ENCODE results near the gene RADX.
"Not testable (repeated sequence)": the region's sequence is repeated elsewhere in the genome, so short reads cannot be mapped to it uniquely, and the experiment has no call there.

The RADX gene

GRCh38 chrX:106611679-106612392 lies at the start of gene RADX:
Gene RADX, plus strand, starts transcription at chrX:106611978. Its CDS starts 103 bp downstream, at chrX:106612081.
- DNase-seq = peak; percentile 83

- no peak for DNase-seq
These were observed 46.8 kb upstream of the RADX start for GRCh38 chrX:106564986-106565385.

DNA sequence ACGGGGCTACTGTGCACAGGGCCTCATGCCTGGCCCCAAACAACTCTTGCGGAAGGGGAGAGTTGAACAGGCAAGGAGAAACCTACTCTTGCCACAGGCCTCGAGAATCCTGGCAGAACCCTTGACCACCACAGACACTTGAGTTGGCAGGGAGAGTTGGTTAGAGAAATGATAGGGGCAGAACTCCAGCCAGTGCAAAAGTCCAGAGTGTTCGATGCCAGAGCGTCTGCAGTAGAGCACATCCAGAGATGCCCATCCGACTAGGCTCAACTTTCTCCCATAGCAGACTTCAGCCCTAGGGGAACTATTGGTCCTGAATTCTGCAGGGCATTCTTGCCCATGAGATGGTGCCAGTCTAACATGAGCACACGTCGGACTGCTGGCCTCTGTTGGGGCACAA lies 45.4 kb upstream of the RADX start:
- DNase-seq = no peak

DNA sequence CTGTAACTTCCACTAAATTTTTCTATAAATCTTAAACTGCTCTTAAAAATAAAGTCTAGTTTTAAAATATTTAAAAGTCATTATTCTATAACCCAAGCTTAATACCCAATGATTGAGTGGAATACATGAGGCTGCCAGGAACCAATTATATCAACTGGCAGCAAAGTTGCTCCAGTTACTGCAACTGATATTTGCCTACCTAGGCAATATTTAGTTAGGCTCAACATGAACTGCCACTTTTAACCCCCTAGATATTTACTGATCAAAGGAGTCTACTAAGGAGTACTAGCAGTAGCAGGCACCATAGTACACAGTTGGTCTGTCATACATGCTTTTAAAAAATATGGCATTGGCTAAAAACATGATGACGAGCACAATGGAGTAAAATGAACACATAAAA lies 29.9 kb upstream of the RADX start:
- DNase-seq = no peak

- no peak for DNase-seq
These were observed 26.3 kb upstream of the RADX start for GRCh38 chrX:106585478-106585877.

GRCh38 chrX:106588801-106589200 lies 23.0 kb upstream of the RADX start:
- no peak for DNase-seq

GRCh38 chrX:106599411-106599810 lies 12.4 kb upstream of the RADX start:
- no peak for DNase-seq

GRCh38 chrX:106606571-106606970 lies 5.2 kb upstream of the RADX start:
- DNase-seq = no peak

DNA sequence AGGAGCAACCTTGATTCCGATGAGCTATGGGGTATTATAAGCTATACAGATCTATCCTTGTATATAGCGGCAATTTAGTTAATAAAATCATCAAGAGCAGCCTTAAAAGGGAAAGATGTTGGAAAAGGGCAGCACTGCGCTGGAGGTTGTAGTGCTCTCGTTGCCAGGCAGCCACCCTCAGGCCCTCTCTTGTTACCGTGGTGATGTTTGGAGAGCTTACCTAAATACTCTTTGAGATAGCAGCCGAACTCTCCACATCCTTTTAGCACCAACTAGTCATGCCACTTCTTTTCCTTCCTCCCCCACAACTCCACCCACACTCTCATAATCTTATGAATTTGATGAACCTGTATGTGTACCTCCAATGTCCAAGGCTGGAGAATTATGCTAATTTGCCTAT lies 3.8 kb upstream of the RADX start:
- DNase-seq = peak; percentile 17

GRCh38 chrX:106611317-106611678 lies 480 bp upstream of the RADX start:
- DNase-seq = no peak

- DNase-seq = no peak
These were observed 600 bp downstream of the RADX start for GRCh38 chrX:106612393-106612763.

DNA sequence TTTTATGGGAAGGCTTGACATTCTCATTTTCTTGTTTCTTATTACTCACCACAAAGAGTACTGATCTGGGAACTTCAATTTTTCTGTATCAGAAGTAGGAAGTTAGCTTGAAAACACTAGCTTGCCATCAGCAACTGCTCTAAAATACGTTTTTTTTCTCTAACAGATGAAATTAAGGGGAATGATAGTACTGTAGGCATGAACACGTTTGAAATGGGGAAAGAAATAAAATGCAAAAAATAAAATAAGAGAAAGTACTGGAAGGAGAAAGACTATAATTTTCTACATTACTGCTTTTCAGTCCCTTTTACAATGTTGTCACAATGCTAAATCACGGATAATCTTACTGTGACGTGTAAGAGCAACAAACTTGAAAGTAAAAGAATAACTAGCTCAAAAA lies 1.5 kb downstream of the RADX start:
- DNase-seq = no peak

DNA sequence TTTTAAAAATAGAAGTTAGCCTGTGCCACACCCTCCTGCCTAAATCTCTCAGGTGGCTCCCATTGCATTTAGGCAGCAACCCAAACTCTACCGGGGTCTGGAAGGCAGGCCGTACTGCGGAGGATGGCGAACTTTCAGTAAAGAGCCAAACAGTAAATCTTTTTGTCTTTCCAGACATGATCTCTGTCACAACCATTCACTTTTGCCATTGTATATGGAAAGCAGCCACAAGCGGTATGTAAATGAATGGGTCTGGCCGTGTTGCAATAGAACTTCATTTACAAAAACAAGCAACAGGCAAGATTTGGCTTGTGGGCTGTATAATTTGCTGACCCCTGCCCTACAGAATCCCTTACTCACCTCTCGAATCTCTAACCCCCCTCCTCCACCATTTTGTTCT lies 3.3 kb downstream of the RADX start:
- DNase-seq = no peak

DNA sequence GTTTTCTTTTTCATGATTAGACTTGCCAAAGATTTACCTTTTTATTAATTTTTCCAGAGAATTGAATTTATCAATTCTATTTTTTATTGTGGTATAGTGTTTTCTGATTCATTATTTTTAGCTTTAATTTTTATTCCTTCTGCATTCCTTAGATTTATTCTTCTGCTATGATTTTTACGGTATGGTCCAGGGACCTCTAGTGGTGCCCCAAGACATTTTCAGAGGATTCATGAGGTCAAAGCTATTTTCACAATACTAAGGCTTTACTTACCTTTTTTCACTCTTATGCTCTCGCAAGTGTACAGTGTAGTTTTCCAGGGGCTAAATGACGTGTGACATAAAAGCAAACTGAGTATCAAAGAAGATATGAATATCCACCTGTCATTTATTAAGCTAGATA lies 8.0 kb downstream of the RADX start:
- no peak for DNase-seq

DNA sequence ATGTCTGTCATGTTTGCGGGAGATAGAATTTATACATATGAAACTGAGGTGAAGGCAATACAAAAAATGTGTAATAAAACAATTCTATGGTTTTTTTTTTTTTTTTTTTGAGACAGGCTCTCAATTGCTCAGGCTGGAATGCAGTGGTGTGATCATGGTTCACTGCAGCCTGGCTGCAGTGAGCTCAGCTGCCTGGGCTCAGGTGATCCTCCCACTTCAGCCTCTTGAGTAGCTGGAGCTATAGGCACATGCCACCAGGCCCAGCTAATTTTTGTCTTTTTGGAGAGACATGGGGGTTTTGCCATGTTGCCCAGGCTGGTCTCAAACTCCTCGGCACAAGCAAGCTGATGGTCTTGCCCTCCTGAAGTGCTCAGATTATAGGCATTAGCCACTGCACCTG lies 10.1 kb downstream of the RADX start:
- no peak for DNase-seq

DNA sequence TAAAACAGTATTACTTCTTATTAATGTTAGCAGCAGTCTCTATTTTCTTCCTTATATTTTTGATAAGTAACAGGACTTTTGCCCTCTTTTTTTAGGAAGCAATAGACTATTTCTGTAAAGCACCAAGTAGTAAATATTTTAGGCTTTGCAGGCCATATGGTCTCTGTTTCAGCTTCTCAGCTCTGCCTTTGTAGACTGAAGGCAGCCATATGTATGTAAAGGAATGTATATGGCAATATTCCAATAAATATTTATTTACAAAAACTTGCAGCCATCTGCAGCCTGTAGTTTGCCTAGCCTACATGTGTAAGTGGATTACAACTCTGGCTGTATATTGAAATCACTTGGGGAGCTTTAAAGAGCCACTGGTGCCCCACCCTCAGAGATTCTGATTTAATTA lies 15.0 kb downstream of the RADX start:
- no peak for DNase-seq

GRCh38 chrX:106631615-106632014 lies 19.8 kb downstream of the RADX start:
- no peak for DNase-seq

- no peak for DNase-seq
These were observed 38.0 kb downstream of the RADX start for GRCh38 chrX:106649523-106650428.

DNA sequence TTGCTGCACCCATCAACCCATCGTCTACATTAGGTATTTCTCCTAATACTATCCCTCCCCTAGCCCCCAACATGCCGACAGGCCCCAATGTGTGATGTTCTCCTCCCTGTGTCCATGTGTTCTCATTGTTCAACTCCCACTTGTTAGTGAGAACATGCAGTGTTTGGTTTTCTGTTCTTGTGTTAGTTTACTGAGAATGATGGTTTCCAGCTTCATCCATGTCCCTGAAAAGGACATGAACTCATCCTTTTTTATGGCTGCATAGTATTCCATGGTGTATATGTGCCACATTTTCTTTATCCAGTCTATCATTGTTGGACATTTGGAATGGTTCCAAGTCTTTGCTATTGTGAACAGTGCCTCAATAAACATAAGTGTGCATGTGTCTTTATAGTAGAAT lies 41.8 kb downstream of the RADX start:
- DNase-seq = not testable (repeated sequence)

DNA sequence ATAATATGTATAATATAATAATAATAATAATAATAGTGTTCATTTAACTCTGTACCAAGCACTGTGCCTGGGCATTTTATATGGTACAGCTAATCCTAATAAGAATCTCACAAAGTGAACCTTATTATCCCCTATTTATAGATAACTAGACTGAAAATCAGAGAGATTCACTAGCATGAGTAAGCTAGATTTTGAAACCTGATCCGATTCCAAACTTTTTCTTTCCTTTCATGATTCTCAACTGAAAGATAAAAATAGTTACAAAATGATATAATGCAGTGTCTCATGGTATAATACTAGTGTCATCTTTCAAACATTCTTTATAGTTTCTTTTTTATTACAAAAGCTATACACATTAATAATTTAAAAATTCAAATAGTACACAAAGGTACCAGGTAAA lies 58.9 kb downstream of the RADX start:
- DNase-seq = no peak

DNA sequence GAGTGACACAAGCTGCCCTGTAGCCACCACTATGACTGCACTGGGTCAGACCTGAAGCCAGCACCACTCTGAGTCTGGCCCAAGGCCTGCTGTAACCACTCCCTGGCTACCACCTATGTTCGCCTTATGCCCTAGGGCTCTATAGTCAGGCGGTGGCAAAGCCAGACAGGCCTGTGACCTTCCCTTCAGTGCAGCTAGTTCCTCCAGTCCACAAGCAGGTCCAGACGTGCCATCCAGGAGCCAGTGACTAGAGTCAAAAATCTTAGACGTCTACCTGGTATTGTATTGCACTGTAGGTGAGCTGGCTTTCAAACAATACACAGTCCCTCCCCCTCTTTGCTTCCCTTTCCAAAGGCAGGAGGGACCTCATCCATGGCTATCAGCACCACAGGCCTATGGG lies 60.7 kb downstream of the RADX start:
- DNase-seq = no peak

GRCh38 chrX:106680716-106681115 lies 68.9 kb downstream of the RADX start:
- no peak for DNase-seq

- DNase-seq = no peak
These were observed 72.4 kb downstream of the RADX start for GRCh38 chrX:106684207-106684606.

DNA sequence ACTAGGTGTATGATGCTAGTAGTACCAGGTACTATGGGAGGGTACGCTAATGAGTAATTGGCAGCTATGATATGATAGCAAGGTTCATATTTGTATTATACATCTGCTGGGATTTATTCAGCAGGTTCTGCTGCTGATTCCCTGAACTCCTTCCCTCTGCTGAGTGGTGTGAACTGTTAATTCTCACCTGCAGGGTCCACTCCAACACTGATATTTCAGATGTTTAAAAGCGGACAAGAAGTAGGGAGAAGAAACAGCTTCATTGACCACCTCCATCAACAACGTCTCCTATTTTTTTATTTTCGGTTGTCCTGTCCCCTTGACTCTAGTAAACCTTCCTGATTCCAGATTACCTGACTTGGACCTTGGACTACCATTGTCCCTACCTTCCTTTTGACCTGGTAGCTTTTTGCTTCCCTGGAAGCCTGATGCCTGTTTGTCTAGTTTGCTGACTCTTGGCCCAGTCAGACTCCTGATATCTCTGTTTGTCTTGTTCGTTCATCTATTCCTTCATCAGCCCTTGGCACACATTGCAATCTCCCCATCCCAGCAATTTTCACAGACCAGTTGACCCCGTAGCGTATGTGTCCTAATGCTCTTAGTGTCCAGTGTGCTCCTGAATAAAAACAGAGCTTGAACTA lies 80.8 kb downstream of the RADX start:
- no peak for DNase-seq
